GM21737 (cell line): ENCODE measurements around the gene CLDN2.
"Not testable (repeated sequence)": the region's sequence is repeated elsewhere in the genome, so short reads cannot be mapped to it uniquely, and the experiment has no call there.

ENCODE experiments used
- ATAC-seq: cut with Tn5 transposase; IDR thresholded peaks from one replicate; pipeline ENCODE4 v1.9.1; 2021; ENCODE audit warnings: mild to moderate bottlenecking, moderate library complexity; ENCODE audit not compliant: unreplicated experiment

The CLDN2 gene

DNA sequence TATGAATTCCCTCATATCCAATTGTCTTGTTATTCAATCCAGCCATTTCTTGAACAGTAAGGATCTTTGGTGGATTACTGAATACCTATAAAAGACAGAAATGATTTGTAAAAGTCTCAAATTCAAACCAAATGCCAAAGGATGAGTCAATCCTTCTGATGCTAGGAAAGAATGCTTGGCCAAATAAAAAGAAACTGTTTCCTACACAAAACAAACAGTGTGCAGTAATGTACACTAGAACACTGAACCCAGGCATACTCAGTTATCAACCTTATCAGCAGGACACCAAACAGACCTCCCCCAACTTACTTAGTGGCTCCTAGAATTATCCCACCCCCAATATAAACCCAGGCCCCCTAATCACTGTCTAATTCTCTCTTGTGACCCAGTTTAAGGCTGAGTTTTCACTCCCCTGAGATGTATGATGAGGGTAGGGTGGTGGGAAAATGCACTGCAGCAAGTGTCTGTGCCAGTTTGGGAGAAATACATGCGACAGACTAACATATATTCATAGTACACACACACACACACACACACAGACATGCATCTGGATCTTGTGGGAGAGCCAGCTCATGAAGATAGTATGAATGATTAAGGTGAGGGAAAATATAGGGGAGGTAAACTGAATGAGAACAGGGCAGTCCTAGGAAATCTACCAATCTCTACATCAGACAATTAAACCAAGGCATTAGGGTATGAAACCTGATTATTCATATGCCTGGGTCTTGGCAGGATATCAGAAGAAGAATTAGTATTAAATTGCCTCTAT, 35.0 kb downstream of the CLDN2 start:
- no peak for ATAC-seq

DNA sequence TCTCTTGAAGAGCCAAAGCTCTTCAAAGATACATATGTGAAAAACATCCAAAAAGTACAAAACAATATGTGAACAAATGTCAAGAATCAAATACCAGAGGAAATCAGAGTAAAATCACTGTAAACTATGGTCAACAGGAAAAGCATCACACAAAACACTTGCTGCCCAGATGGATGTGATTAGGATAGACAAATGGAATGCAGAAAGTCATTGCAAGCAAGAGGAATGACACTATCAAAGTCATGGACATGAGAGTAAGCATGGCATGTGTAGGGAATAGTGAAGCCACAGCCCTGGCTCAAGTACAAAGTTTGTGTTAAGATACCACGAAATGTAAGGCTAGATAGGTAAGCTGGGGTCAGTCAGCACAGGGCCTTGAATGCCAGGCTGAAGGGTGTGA, 37.7 kb downstream of the CLDN2 start:
- ATAC-seq = no peak

DNA sequence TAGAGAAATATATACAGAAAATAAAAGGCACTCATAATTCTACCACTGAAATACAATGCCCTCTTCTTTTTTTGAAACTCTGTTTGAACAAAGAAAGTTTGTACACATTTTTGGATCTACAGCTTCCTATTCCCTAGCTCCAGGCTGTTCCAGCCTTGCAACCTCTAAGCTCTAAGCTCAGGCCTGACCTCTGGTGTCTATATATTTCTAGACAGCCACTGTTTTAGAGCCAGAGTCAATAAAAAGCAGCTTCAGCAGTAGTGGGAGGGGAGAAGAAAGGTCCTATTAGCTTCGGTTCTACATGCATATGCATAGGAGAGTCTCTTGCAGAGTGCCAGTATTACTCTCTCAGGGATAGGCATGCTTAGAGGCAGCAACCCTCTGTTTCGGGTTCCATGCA, 39.7 kb downstream of the CLDN2 start:
- ATAC-seq = no peak

DNA sequence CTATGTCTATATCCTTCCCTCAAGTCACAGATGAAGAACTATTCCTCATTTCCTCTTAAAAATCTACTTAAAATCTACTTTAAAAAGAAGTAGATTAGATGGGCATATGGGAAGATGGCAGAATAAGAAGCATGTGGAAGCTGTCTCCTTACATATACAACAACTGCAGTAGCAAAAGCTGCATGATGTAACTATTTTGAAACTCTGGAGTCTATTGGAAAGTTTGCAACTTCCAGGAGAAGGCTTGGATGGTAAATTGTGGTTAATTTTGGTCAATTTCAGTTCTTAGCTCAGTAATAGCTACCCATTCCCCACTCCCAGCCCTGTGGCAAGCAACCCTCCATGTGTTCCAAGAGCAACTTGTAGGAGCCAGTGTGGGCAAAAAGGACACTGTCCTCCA, 42.9 kb downstream of the CLDN2 start:
- no peak for ATAC-seq

DNA sequence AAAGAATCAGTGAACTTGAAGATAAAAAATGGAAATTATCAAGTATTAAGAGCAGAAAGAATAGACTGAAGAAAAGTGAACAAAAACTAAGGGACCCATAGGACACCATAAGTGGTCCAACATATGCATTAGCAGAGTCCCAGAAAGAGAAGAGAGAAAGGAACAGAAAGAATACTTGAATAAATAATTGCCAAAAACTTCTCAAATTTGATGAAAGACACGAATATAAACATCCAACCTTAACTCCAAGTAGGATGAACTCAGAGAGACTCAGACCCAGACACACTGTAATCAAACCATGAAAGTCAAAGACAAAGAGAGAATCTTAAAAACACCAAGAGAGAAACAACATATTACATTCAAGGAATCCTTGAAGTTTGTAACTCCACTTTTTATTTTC, 44.1 kb downstream of the CLDN2 start:
- no peak for ATAC-seq

DNA sequence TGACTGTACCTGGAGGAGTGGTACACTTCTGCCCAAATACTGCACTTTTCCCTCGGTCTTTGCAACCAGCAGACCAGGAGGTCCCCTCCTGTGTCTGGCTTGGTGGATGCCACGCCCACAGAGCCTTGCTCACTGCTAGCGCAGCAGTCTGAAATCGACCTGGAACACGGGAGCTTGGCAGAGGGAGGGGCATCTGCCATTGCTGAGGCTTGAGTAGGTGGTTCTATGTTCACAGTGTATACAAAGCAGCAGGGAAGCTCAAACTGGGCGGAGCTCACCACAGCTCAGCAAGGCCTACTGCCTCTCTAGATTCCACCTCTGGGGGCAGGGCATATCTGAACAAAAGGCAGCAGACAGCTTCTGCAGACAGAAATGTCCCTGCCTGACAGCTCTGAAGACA, 46.3 kb downstream of the CLDN2 start:
- not testable (repeated sequence) for ATAC-seq

DNA sequence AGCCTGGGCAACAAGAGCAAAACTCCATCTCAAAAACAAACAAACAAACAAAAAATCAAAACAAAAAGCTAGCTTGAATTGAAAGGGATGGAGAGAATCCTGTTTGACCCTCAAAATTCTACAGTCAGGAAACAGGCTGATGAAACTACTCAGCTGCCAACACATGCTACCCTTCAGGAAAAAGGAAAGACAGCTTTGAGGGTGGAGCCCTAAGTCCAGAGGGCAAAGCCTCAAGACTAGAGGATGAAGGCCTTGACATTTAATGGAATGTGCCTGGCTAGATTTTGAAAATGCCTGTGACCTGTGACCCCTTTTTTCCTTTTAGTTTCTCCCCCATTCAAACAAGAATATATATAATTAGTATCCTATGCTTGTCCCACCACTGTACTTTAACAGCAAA, 52.7 kb downstream of the CLDN2 start:
- ATAC-seq = no peak

DNA sequence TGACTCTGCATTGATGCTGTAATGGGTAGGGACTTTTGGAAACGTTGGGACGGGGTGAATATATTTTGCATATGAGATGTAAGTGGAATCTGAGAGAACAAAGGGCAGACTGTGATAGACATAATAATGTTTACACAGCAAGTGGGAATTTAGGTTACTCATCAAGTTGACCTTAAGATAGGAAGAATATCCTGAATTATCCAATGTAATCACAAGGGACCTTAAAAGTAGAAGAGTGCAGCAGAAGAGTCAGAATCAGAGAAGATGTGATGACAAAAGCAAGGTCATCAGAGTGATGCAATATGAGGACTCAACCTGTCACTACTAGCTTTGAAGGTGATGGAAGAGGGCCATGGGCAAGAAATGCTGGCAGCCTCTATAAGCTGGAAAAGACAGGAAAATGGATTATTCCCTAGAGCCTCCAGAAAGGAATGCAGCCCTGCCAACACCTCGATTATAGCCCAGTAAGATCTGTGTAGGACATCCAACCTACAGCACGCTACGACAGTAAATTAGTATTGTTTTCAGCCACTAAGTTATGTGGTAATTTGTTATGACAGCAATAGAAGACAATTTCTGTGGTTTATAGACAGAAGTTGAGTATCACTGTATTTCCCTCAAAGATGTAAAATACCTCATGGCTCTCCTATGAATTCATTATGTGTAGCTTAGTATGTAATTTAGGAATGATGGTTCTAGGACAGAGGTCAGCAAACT, 53.4 kb downstream of the CLDN2 start:
- ATAC-seq = no peak

DNA sequence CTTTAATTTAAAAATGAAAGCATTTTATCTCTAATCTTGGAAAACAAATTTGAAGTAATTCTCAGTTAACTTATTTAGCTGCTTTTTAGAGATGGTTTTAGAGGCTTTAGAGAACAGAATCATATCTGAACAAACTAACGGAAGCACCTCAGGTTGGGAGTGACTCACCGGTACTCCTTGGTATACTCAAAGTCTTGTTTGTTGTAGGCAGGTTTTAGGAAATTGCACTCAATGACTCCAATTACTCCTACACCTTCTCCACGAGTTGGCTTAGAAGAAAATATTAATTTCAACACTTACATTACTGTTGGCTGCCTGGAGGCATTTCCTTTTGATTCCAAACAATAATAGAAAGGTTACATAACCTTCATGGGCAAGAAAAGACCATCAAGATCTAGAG, 56.2 kb downstream of the CLDN2 start:
- ATAC-seq = no peak
